Upper lobe of right lung (tissue), 1 donor: ENCODE data around the gene CHAC1. TPM values are rescaled to one million over a fixed set of nuclear protein-coding genes. Genes with fewer than 3 reads are reported as not detected.
A peak's percentile ranks its signal among the peaks of the same experiment; 100 is the strongest.

Experiments used
- ATAC-seq: fragments of 200-7000 bp; cut with Tn5 transposase; one replicate; pipeline ENCODE4 v1.9.1; 2020; ENCODE audit warnings: mild to moderate bottlenecking, moderate library complexity
- DNase-seq: peaks from one replicate; pipeline ENCODE4 v3.0.0-alpha.2; 2020
- H3K27ac ChIP-seq: fragments of 200-600 bp; one replicate; pipeline ENCODE4 v1.8.0; 2022
- H3K27me3 ChIP-seq: fragments of 200-600 bp; one replicate; pipeline ENCODE4 v1.8.0; 2022; ENCODE audit warnings: mild to moderate bottlenecking
- H3K36me3 ChIP-seq: fragments of 200-600 bp; one replicate; pipeline ENCODE4 v1.8.0; 2022
- H3K4me1 ChIP-seq: fragments of 200-600 bp; one replicate; pipeline ENCODE4 v1.8.0; 2022
- H3K4me3 ChIP-seq: fragments of 200-600 bp; one replicate; pipeline ENCODE4 v1.8.0; 2022; ENCODE audit warnings: mild to moderate bottlenecking
- H3K9me3 ChIP-seq: fragments of 200-600 bp; one replicate; pipeline ENCODE4 v1.8.0; 2022
- intact Hi-C: fragments of 100-400 bp; cut with DNase I; formaldehyde crosslinking; loops from one replicate; pipeline ENCODE4 v1.11.0; 2022
- total RNA-seq: library from RNA; stranded (reverse); fragmentation: NEBNext Ultra II Directional; extraction: Animal tissue kit (Norgen Biotek cat#: 25700); gene quantifications from one replicate; pipeline ENCODE4 v1.2.1, GENCODE V29; 2021
- TF ChIP-seq, protein P1 (sequence below): fragments of 200-600 bp; IDR thresholded peaks from one replicate; pipeline ENCODE4 v1.8.0; 2022; ENCODE audit warnings: antibody characterized with exemption
- donor health status: DM: no; HTN: yes; CAD: no; lungs with severe emphysema.

Gene CHAC1
- total RNA-seq, 1 donor from 2014 or later, result 4.4 TPM

DNA sequence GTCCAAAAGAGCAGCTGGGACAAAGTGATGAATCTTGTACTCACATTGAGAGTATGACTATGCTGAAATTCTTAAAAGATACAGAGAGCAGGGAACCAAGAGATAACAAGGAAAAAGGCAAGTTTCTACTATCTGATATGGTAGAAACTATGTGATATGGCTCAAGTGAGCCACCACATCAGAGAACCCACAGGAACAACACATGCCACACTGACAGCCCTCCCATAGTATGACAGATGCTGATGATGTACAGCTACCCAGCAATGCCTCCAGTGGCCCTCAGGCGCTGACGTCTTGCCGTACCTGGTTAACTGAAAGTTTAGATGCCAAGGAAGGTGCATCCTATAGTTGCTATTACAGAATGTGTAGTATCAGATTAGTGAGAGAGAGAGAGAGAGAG is 42.4 kb downstream of the CHAC1 start:
- H3K27ac ChIP-seq, result no peak overlapping the region
- ATAC-seq (no peak), DNase-seq (no peak)
- no peaks in the 10 kb centered on the region for H3K27me3 ChIP-seq
- TF ChIP-seq, protein P1, sequence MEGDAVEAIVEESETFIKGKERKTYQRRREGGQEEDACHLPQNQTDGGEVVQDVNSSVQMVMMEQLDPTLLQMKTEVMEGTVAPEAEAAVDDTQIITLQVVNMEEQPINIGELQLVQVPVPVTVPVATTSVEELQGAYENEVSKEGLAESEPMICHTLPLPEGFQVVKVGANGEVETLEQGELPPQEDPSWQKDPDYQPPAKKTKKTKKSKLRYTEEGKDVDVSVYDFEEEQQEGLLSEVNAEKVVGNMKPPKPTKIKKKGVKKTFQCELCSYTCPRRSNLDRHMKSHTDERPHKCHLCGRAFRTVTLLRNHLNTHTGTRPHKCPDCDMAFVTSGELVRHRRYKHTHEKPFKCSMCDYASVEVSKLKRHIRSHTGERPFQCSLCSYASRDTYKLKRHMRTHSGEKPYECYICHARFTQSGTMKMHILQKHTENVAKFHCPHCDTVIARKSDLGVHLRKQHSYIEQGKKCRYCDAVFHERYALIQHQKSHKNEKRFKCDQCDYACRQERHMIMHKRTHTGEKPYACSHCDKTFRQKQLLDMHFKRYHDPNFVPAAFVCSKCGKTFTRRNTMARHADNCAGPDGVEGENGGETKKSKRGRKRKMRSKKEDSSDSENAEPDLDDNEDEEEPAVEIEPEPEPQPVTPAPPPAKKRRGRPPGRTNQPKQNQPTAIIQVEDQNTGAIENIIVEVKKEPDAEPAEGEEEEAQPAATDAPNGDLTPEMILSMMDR, result no peak
- intact Hi-C loops, result no loop called here
- H3K4me1 ChIP-seq, result no peaks in the 10 kb centered on the region
- no peaks in the 10 kb centered on the region for H3K9me3 ChIP-seq
- H3K36me3 ChIP-seq, result peaks cover 76% of the 10 kb centered on the region
- H3K4me3 ChIP-seq, result no peak overlapping the region

DNA sequence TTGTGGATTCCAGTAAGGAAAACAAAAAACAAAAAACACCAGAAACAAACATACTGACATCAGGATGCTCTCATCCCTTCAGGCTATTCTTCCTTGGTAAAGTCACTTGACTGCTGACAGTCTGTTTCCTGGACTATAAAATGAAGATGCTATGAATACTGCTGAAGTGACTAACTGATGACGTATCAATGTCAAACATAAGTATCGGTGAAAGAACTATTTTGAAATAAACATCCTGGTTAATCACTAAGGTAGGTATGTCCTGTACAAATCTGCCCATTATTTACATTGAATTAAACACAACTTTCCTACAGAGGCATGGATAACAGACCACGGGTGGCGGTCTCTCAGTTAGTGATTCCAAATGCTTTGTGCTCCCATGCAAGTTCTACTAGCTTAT is 45.9 kb downstream of the CHAC1 start:
- DNase-seq (no peak), ATAC-seq (no peak)
- TF ChIP-seq, protein P1, result no peak
- H3K27ac ChIP-seq, result no peak overlapping the region
- no peaks in the 10 kb centered on the region for H3K9me3 ChIP-seq
- H3K36me3 ChIP-seq, result peaks cover 60% of the 10 kb centered on the region
- H3K27me3 ChIP-seq, result no peaks in the 10 kb centered on the region
- H3K4me3 ChIP-seq, result no peak overlapping the region
- intact Hi-C loops, result no loop called here
- H3K4me1 ChIP-seq, result peaks cover 9% of the 10 kb centered on the region

DNA sequence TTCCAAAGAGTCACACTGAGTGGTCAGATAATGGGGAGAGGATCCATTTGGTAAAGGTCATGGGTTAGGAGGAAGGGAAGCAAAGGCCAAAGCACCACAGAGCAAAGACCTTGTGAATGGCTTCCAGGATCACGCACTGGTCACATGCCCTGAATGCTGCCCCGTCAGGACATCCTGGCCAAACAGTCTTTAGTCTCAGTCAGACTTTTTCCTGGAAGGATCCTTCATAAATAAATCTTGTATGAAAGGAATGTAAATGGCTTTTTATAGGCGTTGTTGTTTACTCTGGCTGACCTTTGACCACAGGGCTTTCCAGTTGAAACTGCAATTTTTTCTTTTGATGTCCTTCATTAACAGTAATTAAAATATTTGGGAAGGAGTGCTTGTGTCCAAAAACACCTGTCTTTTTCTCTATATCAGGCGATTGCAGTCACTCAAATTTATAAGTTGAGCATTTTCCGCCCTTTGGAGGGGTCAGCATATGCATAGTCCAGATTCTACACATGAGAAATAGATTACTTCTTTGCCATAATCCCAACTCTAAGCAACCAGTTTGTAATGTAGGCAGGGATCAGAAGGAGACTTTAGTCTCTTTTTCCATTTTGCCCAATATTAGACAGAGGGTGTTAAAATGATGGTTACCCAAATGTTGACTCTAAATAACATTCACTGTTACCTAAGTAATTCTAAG is 48.4 kb downstream of the CHAC1 start:
- H3K4me3 ChIP-seq, result no peak overlapping the region
- H3K4me1 ChIP-seq, result peaks cover 9% of the 10 kb centered on the region
- H3K9me3 ChIP-seq, result no peaks in the 10 kb centered on the region
- peak; percentile 57 for ATAC-seq
- peaks cover 52% of the 10 kb centered on the region for H3K36me3 ChIP-seq
- no peaks in the 10 kb centered on the region for H3K27me3 ChIP-seq
- TF ChIP-seq, protein P1, result no peak
- H3K27ac ChIP-seq, result peak overlapping the region; percentile 12
- no peak for DNase-seq
- intact Hi-C loops, result no loop called here

DNA sequence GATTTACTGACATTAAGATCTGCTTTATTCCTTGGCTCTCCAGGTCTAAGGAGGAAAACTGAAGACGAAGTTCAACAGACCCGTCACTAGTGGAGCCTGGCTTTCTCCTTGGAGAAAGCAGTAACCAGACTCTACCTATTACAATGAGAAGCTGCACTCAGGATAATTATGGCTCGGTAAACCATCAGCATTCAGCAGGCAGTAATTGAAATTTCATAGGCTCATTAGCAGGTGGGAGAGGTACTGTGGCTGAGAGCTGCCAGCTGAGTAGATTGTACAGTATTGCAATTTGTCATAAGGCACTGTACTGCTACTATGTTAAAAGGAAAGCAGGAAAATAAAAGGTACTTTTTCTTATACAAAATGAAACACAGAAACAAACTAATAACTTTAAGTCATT is 51.2 kb downstream of the CHAC1 start:
- H3K4me3 ChIP-seq, result no peak overlapping the region
- H3K9me3 ChIP-seq, result no peaks in the 10 kb centered on the region
- no peaks in the 10 kb centered on the region for H3K27me3 ChIP-seq
- DNase-seq (no peak), ATAC-seq (no peak)
- TF ChIP-seq, protein P1, result no peak
- no peak overlapping the region for H3K27ac ChIP-seq
- intact Hi-C loops, result no loop called here
- peaks cover 39% of the 10 kb centered on the region for H3K36me3 ChIP-seq
- peaks cover 9% of the 10 kb centered on the region for H3K4me1 ChIP-seq

Other genes starting within 250 kb of the CHAC1 start
- gene RMDN3, start 198.2 kb upstream of the CHAC1 start, total RNA-seq, result 77.1 TPM
- gene GCHFR, start 189.4 kb upstream of the CHAC1 start, total RNA-seq, result 55.2 TPM
- 0.96 TPM for gene C15orf62, start 183.5 kb upstream of the CHAC1 start, total RNA-seq
- 26.7 TPM for gene ZFYVE19, start 146.4 kb upstream of the CHAC1 start, total RNA-seq
- gene DNAJC17, start 146.0 kb upstream of the CHAC1 start, total RNA-seq, result 30.7 TPM
- gene PPP1R14D, start 124.8 kb upstream of the CHAC1 start, total RNA-seq, result 1.3 TPM
- 96.8 TPM for gene SPINT1, start 109.4 kb upstream of the CHAC1 start, total RNA-seq
- not detected for gene RHOV, start 79.2 kb upstream of the CHAC1 start, total RNA-seq
- gene VPS18, start 59.0 kb upstream of the CHAC1 start, total RNA-seq, result 24.5 TPM
- 22.0 TPM for gene DLL4, start 24.1 kb upstream of the CHAC1 start, total RNA-seq
- 35.6 TPM for gene INO80, start 162.8 kb downstream of the CHAC1 start, total RNA-seq